ENCODE data around the gene PAWR.
A peak's percentile ranks its signal among the peaks of the same experiment; 100 is the strongest.
"Not testable (repeated sequence)": the region's sequence is repeated elsewhere in the genome, so short reads cannot be mapped to it uniquely, and the experiment has no call there.

Gene PAWR

DNA sequence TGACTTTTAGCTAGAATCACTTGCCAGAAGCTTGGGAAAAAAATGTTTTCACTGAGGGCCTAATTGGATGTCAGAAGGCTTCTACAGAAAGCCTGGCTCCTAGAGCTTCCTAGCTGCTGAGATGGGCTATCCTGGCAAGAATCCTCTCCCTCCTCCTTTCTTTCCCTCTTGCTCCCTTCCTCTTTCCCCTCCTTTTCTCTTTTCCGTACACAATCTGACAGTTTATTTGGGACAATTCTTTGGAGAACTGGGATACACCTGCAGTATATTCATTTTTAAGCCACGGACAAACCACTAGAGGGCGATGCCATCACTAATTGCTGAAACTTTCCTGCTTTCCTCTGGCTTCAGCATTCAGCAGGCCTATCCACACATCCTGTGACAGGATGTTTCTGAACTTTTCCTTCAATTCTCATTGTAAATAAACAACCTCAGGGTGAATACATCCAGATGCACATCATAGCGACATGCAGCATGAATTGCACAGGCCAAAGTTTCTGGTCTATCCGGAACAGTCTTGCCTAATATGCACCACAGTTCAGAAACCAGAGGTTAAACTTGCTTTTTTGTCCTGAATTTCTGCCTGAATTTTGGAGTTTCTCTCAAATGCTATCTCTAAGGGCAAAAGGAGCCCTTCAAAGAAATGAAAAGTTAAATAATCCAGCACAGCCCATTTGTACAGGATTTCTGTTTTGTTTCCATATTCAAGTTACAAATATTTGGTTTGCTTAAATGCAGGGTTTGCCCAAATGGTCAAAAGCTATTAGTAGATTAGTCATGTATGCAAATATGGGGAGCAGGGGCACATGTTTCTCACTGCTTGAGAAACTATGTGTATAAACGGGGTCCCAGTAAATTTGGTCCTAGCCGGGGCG lies 142.8 kb downstream of the PAWR start:
- DNase-seq (ENCODE audit: low spot score): peak; percentile 16

DNA sequence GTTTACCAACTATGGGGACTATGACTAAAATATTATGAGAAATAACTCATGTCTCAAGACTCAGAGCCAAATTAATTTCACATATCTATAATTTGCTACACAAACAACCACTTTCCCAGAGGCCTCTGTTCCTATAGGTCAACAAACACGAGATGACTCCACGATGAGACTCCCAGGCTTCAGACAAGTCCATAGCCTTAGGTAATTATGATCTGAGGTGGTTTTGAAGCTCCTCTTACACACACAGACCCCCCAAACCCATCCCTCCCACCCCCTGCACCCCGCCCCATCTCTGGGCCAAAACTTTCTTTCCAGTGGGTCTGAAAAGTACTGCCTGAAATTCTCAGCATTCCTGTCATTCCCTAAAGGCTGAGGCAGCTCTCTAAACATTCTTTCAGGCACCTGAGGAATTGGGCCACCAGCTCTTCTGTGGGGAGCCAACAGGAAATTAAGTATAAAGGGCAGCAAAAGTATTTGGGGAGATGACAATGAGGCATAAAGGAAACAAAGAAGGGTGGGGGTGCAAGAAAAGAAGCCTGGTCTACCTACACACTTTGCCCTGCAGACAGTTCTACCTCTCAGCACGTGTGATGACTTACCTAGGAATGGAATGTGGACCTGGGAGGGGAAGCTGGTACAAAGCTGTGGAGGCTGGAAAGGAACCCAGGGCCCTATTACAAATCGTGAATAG lies 143.6 kb downstream of the PAWR start:
- no peak for DNase-seq (ENCODE audit: low spot score)

DNA sequence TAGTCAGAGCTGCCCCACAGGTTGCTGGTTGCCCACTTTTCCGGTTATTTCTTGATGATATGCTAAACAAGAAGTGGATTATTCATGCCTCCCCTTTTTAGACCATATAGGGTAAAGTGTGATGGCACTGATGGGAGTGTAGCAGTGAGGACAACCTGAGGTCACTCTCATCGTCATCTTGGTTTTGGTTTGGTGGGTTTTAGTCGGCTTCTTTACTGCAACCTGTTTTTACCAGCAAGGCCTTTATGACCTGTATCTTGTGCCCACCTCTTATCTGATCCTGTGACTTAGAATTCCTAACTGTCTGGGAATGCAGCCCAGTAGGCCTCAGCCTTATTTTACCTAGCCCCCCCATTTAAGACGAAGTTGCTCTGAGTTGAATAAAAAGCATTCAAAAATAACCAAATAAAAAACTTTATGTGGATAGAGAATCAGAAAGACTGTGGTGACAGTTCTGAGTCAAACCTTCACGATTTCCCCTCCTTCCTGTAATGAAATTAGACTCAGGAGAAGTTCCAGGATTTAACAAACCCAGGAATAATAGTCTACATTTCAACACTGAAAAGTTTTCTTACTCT lies 144.2 kb downstream of the PAWR start:
- DNase-seq (ENCODE audit: low spot score): no peak

DNA sequence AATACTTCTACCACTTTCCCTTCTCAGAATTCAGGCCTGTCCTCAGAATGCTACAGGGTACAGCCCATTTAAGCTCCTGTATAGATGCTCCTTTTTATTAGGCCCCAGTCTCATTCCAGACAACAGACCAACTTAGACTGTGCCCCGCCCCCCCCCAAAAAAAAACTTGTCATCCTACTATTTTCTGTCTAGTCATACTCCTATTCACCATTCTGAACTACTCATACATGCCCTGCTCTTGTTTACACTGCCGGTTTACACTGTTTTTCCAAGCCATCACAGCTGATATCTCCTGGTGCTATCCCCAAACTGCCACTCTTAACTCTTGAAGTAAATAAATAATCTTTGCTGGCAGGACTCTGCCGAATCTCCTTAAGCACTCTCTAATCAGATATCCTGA lies 146.3 kb downstream of the PAWR start:
- DNase-seq (ENCODE audit: low spot score): not testable (repeated sequence)

DNA sequence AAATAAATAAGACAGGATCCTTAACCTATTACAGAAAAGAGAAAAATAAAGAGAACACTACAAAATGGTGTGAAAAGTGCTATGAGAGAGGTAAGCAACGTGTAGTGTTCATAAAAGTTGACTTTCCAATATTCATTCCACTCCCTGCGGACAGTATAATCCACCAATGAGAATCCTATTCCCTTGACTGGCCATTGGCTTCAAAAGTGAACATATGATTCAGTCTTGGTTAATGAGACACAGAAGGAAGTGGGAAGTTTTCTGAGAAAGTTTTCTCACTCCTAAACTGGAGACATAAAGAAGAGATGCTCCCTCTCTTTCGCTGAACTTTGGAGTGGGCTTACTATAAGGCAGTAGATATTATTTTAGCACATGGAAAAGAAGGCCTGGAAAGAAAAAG lies 153.1 kb downstream of the PAWR start:
- DNase-seq (ENCODE audit: low spot score): no peak

DNA sequence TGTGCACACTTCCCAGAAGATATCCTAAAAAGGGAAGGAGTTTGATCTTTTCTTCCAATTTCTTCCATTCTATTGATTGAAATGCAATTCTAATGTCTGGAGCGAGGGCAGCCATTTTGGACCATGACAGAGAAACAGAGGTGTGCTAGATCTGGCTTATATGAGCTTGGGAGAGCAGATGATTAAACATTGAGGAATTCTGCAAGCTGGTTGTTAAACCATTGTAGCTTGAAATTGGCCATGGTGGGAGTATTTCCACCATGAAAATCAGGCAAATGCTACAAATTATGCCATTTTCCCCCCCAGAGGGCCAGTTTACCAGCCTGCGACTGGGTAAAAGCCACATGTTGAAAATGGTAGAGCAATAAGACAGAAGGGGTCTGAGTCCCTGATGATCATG lies 155.0 kb downstream of the PAWR start:
- no peak for DNase-seq (ENCODE audit: low spot score)

Data from germinal center (tissue), 1 donor.